Mammary epithelial cell (primary cell): ENCODE results near the gene SLC6A4.

ENCODE experiments used
- CTCF ChIP-seq, 2 donors: IDR thresholded peaks in 1 of 2; conservative IDR thresholded peaks in 1 of 2; 2 replicates each; pipeline ENCODE4 v1.5.1; 2011 to 2012; ENCODE audit warnings: inconsistent platforms in 2 of 2, low read length in 2 of 2, mild to moderate bottlenecking in 2 of 2, control low read depth in 1 of 2, low read depth in 1 of 2; ENCODE audit not compliant: insufficient read depth in 1 of 2; ENCODE audit errors: extremely low read depth in 1 of 2
- EZH2 ChIP-seq: IDR thresholded peaks from 2 replicates; pipeline ENCODE4 v1.6.1; 2012; ENCODE audit warnings: low read length, inconsistent platforms, borderline replicate concordance

DNA sequence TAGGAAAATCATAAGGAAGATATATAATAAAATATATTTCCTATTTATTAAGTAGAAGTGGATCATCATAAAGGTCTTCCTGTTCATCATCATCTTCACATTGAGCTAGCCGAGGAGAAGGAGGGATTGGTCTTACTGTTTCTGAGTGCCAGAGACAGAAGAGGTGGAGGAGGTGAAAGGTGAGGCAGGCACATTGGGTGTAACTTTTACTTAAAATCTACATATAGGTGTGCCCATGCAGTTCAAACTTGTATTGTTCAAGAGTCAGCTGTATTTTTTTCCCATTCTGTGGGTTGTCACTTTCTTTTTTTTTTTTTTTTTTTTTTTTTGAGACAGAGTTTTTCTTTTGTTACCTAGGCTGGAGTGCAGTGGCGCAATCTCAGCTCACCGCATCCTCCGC is 84.0 kb downstream of the SLC6A4 start:
- TF ChIP-seq CTCF (conservative IDR thresholded peaks at IDR 0.05 in 1 of 2, IDR thresholded peaks at IDR 0.05 in 1 of 2; ENCODE audit: extremely low read depth in 1 of 2, insufficient read depth in 1 of 2, low read depth in 1 of 2, low read length in 2 of 2), result no peak
- TF ChIP-seq EZH2, result no peak
